Neural progenitor cell (in vitro differentiated cells): Measurements from ENCODE around the gene CALY.

Source experiments
- EZH2 ChIP-seq: fragments of 200-600 bp; sonication (generic); IDR thresholded peaks from 2 replicates; pipeline ENCODE4 v1.6.1; 2017; ENCODE audit warnings: antibody characterized with exemption, mild to moderate bottlenecking, moderate library complexity
- EZH2phosphoT487 ChIP-seq: fragments of 200-600 bp; sonication (generic); IDR thresholded peaks from 2 replicates; pipeline ENCODE4 v1.6.1; 2017; ENCODE audit warnings: antibody characterized with exemption

DNA sequence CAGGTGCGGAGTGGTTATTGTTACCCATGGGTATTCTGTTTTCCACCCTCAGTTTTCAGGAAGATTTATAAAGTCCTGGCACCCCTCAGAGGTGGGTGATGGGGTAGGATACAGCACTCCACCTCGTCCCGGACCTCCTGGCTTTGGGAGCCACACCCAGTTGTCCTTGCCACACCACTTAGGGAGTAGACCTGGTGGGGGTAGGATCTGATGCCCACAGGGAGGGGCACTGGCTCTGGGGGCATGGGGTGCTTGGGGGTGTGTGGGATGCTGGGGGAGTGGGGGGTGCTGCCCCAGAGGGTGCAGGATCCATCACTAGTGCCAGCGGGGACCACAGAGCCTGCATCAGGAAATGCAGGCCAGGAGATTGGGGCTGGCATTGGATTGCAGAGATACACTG, 23.5 kb downstream of the CALY start:
- no peak for TF ChIP-seq EZH2
- no peak for TF ChIP-seq EZH2phosphoT487
